ENCODE measurements around the gene SNX22. TPM values are rescaled to one million over a fixed set of nuclear protein-coding genes. Genes with fewer than 3 reads are reported as not detected.

The SNX22 gene
- polyA plus RNA-seq, 1 donor, result 0.97 TPM

GRCh38 chr15:64156652-64157331 lies 5.3 kb downstream of the SNX22 start:
- no peak for DNase-seq

GRCh38 chr15:64157599-64158125 lies 6.1 kb downstream of the SNX22 start:
- no peak for DNase-seq

GRCh38 chr15:64158363-64159134 lies 7.0 kb downstream of the SNX22 start:
- no peak for DNase-seq

GRCh38 chr15:64161688-64162477 lies 10.4 kb downstream of the SNX22 start:
- DNase-seq, result no peak

- no peak for DNase-seq
Observed at GRCh38 chr15:64162478-64162868, 10.9 kb downstream of the SNX22 start.

GRCh38 chr15:64162869-64163658 lies 11.5 kb downstream of the SNX22 start, which contains the start of gene PPIB:
TSS of gene PPIB (minus strand) at chr15:64163022. CDS start at chr15:64162986, 36 bp downstream.
- peak; percentile 99 for DNase-seq

- no peak for DNase-seq
Observed at GRCh38 chr15:64163659-64164362, 12.3 kb downstream of the SNX22 start.

- no peak for DNase-seq
Observed at GRCh38 chr15:64164436-64164835, 12.9 kb downstream of the SNX22 start.

- no peak for DNase-seq
Observed at GRCh38 chr15:64166102-64166890, 14.8 kb downstream of the SNX22 start.

GRCh38 chr15:64180235-64180824 lies 28.8 kb downstream of the SNX22 start:
- no peak for DNase-seq

- no peak for DNase-seq
Observed at GRCh38 chr15:64182859-64183370, 31.4 kb downstream of the SNX22 start.

- DNase-seq, result no peak
Observed at GRCh38 chr15:64185146-64185911, 33.8 kb downstream of the SNX22 start.

- DNase-seq, result no peak
Observed at GRCh38 chr15:64187396-64188191, 36.1 kb downstream of the SNX22 start.

- DNase-seq, result no peak
Observed at GRCh38 chr15:64191971-64192830, 40.7 kb downstream of the SNX22 start.

GRCh38 chr15:64193971-64194370 lies 42.4 kb downstream of the SNX22 start:
- no peak for DNase-seq

GRCh38 chr15:64197425-64197824 lies 45.9 kb downstream of the SNX22 start:
- DNase-seq, result no peak

GRCh38 chr15:64205202-64205601 lies 53.7 kb downstream of the SNX22 start:
- DNase-seq, result no peak

All from hindlimb muscle (tissue), 1 donor.